Activated CD8-positive, alpha-beta T cell treated with anti-CD3 and anti-CD28 coated beads for 36 hours (primary cell): ENCODE results near the gene DENND4A. TPM values are rescaled to one million over a fixed set of nuclear protein-coding genes. Genes with fewer than 3 reads are reported as not detected.

Source experiments
- ATAC-seq: fragments of 200-7000 bp; cut with Tn5 transposase; one replicate; pipeline ENCODE4 v1.10.0; 2021; ENCODE audit warnings: mild to moderate bottlenecking, moderate library complexity
- CTCF ChIA-PET: fragments of 350-600 bp; sonication (Branson Sonifier 250); formaldehyde crosslinking; loops from one replicate; lab custom pipeline; 2021; ENCODE audit warnings: antibody characterized with exemption; lab: Charles Lee
- POLR2A ChIA-PET: fragments of 350-600 bp; sonication (Branson Sonifier 250); formaldehyde crosslinking; loops from one replicate; lab custom pipeline; 2021; ENCODE audit warnings: antibody characterized with exemption; lab: Charles Lee
- DNase-seq: peaks from one replicate; pipeline ENCODE4 v3.0.0-alpha.2; 2020
- H3K27ac Mint-ChIP-seq: one replicate; pipeline ENCODE4 v1.8.0; 2021; ENCODE audit warnings: mild to moderate bottlenecking, mixed read lengths
- H3K27me3 Mint-ChIP-seq: one replicate; pipeline ENCODE4 v1.8.0; 2021; ENCODE audit warnings: mixed read lengths
- H3K36me3 Mint-ChIP-seq: one replicate; pipeline ENCODE4 v1.8.0; 2021; ENCODE audit warnings: low read depth, mixed read lengths
- H3K4me1 Mint-ChIP-seq: one replicate; pipeline ENCODE4 v1.8.0; 2021; ENCODE audit warnings: low read depth, mixed read lengths
- H3K4me3 Mint-ChIP-seq: one replicate; pipeline ENCODE4 v1.8.0; 2021; ENCODE audit warnings: mild to moderate bottlenecking, moderate library complexity, mixed read lengths
- H3K9me3 Mint-ChIP-seq: one replicate; pipeline ENCODE4 v1.8.0; 2021; ENCODE audit warnings: mixed read lengths
- CTCF ChIP-seq: fragments of 200-600 bp; IDR thresholded peaks from one replicate; pipeline ENCODE4 v1.8.0; 2022; ENCODE audit warnings: antibody characterized with exemption, mild to moderate bottlenecking
- intact Hi-C: fragments of 100-400 bp; cut with micrococcal nuclease; formaldehyde crosslinking; loops from one replicate; pipeline ENCODE4 v1.10.0; 2022
- total RNA-seq, 2 experiments: library from RNA; stranded (reverse); gene quantifications; one replicate each; pipeline ENCODE4 v1.2.3, GENCODE V29; 2021

DENND4A gene
- total RNA-seq, 2 experiments from 2014 or later: 53.1 to 54.7 TPM

DNA sequence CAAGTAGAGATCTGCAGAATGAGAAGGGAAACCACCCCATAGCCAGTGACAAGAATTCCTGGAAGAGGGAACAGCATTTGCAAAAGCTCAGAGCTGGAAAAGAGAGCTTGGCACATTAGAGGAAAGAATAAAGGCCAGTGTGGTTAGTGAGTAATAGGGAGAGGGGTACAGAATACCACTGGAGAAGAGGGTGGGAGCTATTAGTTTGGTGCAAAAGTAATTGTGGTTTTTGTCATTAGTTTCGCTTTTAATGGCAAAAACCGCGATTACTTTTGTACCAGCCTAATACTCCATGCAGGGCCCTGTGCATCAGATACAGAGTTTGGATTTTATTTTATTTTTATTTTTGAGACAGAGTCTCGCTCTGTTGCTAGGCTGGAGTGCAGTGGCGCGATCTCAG is 160.6 kb downstream of the DENND4A start:
- TF ChIP-seq CTCF: no peak
- no peak overlapping the region for H3K4me3 Mint-ChIP-seq
- no peaks in the 10 kb centered on the region for H3K27me3 Mint-ChIP-seq
- no peak overlapping the region for H3K27ac Mint-ChIP-seq
- ATAC-seq (no peak), DNase-seq (no peak)
- intact Hi-C loops: no loop called here
- peaks cover 12% of the 10 kb centered on the region for H3K4me1 Mint-ChIP-seq
- H3K9me3 Mint-ChIP-seq: no peaks in the 10 kb centered on the region
- no peaks in the 10 kb centered on the region for H3K36me3 Mint-ChIP-seq
- POLR2A ChIA-PET: interaction anchor here (1.4 kb wide), 1 partner anchor 20 kb away, joined by 4 read pairs; the partner anchor contains the start of gene INTS14
- CTCF ChIA-PET: interaction anchor here (0.7 to 0.9 kb wide), 2 partner anchors 12 to 103 kb away, joined by 3 to 4 read pairs; no protein-coding TSS in a partner anchor

DNA sequence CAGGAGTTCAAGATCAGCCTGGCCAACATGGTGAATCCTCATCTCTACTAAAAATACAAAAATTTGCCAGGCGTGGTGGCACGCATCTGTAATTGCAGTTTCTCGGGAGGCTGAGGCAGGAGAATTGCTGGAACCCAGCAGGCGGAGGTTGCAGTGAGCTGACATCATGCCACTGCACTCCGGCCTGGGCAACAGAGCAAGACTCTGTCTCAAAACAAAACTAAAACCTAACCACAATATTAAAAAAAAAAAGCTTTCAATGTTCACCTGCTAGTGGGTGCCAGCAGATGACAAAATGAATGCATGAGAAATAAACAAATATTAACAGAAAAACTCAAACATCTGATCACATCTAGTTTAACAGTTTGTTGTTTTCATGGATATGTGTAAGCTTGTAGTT is 161.3 kb downstream of the DENND4A start:
- DNase-seq: no peak
- no peak overlapping the region for H3K4me3 Mint-ChIP-seq
- intact Hi-C loops: no loop called here
- POLR2A ChIA-PET: no interaction called here
- peaks cover 12% of the 10 kb centered on the region for H3K4me1 Mint-ChIP-seq
- CTCF ChIA-PET: interaction anchor here (0.7 to 1.3 kb wide), 3 partner anchors 13 to 104 kb away, joined by 3 to 4 read pairs (median 3); partner anchors contain the start of gene INTS14
- no peaks in the 10 kb centered on the region for H3K27me3 Mint-ChIP-seq
- no peaks in the 10 kb centered on the region for H3K36me3 Mint-ChIP-seq
- no peak for TF ChIP-seq CTCF
- H3K27ac Mint-ChIP-seq: no peak overlapping the region
- no peaks in the 10 kb centered on the region for H3K9me3 Mint-ChIP-seq
- ATAC-seq: peak; percentile 47

DNA sequence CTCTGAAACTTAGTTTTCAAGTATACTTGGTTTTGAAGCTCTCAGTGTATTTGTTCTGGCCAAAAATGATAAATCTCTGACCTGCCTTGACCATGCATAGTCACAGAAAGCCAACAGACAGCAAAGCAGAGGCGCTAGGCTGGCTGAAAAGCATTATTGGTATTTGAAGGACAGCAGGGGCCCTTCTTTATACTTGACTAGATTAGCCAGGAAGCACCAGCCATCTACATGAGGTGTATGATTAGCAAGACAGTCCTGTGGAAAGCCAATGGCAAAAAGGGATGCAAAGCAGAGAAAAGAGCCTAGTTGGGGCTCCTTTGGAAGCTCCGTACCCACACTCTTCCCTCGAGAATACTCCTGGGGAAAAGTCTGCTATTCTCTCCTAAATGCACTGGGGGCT is 162.5 kb downstream of the DENND4A start:
- no peaks in the 10 kb centered on the region for H3K9me3 Mint-ChIP-seq
- no peak for TF ChIP-seq CTCF
- no peaks in the 10 kb centered on the region for H3K36me3 Mint-ChIP-seq
- peaks cover 12% of the 10 kb centered on the region for H3K4me1 Mint-ChIP-seq
- intact Hi-C loops: no loop called here
- no peak for DNase-seq
- no peaks in the 10 kb centered on the region for H3K27me3 Mint-ChIP-seq
- no peak overlapping the region for H3K27ac Mint-ChIP-seq
- ATAC-seq: no peak
- no peak overlapping the region for H3K4me3 Mint-ChIP-seq
- POLR2A ChIA-PET: interaction anchor here (0.7 to 0.8 kb wide), 2 partner anchors 205 to 288 kb away, joined by 3 read pairs; no protein-coding TSS in a partner anchor
- CTCF ChIA-PET: interaction anchor here (1.3 to 3.1 kb wide), 2 partner anchors 9 to 18 kb away, joined by 3 to 26 read pairs; partner anchors contain the start of gene INTS14

DNA sequence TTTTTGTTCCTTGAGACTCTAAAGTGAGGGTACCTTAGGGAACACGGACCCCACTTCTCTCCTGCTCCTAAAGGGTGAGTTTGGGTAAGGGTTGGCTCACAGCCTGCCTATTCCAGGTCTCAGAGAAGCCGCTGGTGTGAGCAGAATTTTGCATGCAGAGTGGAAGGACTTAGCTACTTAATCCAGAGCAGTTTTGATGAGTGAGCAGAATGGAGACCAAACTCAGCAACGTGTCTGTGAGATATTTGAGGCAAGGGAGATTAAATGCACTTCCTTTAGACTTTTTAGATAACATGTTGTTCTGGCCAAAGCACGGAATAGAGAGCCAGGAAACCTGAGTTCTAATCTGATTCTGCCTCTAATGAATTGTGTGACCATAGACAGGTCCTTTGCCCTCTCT is 165.2 kb downstream of the DENND4A start:
- Mint-ChIP-seq H3K36me3 (no peaks in the 10 kb centered on the region), H3K9me3 (no peaks in the 10 kb centered on the region), H3K4me3 (no peak overlapping the region), H3K27me3 (no peaks in the 10 kb centered on the region), H3K4me1 (peaks cover 6% of the 10 kb centered on the region), H3K27ac (no peak overlapping the region)
- DNase-seq (no peak), ATAC-seq (no peak)
- TF ChIP-seq CTCF: no peak
- CTCF ChIA-PET: no interaction called here
- intact Hi-C loops: no loop called here
- POLR2A ChIA-PET: no interaction called here

DNA sequence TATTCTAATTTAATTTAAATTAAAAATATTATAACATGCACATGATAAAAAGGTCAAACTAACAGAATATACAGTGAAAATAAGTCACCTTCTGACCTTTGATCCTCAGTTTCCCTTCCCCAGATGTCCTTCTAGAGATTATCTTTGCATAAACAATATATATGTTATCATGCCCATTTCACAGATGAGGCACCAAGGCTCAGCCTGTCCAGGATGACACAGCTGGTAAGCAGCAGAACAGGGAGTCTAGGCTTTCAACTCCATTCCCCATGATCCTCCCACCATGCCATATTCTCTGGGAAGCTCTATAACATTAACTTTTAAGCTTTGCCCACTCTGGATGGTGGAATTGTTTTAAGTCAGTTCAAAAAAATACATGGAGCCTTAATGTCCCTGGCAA is 169.0 kb downstream of the DENND4A start:
- Mint-ChIP-seq H3K4me1 (no peaks in the 10 kb centered on the region), H3K36me3 (no peaks in the 10 kb centered on the region), H3K27me3 (no peaks in the 10 kb centered on the region), H3K9me3 (no peaks in the 10 kb centered on the region), H3K27ac (no peak overlapping the region), H3K4me3 (no peak overlapping the region)
- no peak for ATAC-seq
- CTCF ChIA-PET: interaction anchor here (0.8 to 3.5 kb wide), 2 partner anchors 15 to 238 kb away, joined by 3 to 17 read pairs; no protein-coding TSS in a partner anchor
- intact Hi-C loops: no loop called here
- POLR2A ChIA-PET: no interaction called here
- DNase-seq: no peak
- no peak for TF ChIP-seq CTCF
